HG02885 (cell line): ENCODE data around the gene VAV2.

Experiments used
- ATAC-seq: cut with Tn5 transposase; IDR thresholded peaks from one replicate; pipeline ENCODE4 v1.9.1; 2021; ENCODE audit warnings: mild to moderate bottlenecking; ENCODE audit not compliant: unreplicated experiment, poor library complexity

Gene VAV2

DNA sequence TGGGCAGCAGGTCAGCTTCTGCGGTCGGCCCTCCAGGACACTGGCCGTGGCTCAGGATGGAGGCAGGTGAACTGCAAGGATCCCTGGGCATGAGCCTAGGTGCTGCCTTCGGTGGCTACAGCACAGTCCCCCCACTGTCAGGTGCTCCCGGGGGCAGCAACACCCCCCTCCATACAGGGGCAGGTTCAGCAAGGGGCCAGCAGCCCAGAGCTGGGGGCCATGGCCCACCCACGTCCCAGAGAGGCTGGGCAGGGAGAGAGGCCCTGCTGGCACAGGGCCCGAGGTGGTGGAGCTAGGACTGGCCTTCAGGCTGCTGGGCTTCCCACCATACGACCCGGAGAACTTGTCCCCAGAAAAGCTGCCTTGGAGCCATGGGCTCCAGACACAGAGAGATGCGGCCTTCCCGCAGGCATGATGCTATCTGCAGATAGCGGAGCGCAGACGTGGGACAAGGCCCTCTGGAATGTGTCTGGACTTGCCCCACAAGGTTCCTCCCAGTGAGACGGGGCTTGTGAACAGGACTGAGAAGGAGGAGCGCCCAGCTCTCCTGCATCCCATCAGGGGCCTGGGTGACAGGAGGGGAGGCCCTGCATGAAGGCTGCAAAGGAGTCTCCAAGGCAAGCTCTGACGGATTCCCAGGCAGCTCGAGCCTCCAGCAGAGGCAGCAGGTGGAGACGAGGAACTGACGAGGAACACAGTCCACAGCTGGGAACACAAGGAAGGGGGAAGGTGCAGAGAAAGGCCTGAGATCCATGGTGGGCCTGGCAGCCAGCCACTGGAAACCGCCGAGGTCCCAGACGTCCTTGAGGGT, 111.1 kb downstream of the VAV2 start:
- no peak for ATAC-seq

DNA sequence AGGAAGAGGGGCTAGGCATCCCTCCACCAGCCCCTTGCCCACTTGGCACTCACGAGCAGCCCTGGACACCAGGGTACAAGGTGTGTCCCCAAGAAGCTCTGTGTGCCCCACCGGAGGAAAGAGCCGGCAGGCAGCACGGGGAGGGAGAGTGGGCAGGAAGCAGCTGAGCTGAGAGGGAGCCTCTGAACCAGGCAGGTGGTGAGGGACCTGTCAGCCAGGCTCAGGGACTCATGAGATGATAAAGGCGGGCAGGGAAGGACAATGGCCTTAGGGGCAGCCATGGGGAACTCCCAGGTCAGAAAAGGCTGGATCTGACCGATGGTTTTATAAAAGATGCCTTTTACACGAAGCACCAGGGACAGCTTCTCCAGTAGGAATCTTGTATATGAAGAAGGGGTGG, 112.0 kb downstream of the VAV2 start:
- ATAC-seq, result no peak

DNA sequence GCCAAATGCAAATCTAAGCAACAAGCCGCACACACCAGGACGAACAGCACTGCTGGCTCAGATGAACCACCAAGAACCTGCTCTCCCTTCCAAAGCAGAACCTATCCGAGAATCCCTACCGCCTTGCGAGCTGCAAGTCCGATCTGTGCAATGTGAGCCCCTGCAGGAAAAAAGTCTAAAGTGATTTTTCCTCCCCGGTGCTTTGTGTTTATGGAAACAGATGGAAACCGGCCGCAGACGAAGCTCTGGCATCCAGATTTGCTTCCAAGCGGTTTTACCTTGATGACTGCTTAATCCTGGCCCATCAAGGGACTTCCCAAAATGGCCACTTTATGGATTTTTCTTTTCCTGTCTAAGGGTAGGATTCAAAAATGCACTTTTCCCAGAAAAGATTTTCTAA, 112.5 kb downstream of the VAV2 start:
- ATAC-seq, result no peak

DNA sequence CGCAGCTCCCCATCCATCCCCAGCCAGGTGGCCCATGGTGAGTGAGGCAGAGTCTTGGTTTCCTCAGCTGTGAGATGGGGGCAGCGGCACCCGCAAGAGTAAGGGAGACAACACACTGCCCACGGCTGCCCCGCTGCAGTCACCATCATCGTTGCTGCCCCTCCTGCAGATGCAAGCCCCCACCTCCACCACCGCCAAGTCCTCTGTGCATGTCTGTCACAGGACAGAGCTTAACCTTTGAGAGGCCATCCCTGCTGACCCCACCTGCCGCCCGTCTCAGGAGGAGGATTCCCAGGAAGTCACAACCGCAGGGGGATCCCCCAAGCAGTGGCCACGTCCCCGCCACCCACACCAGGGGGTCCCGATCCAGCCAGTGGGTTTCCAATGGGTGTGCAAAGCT, 113.7 kb downstream of the VAV2 start:
- no peak for ATAC-seq

DNA sequence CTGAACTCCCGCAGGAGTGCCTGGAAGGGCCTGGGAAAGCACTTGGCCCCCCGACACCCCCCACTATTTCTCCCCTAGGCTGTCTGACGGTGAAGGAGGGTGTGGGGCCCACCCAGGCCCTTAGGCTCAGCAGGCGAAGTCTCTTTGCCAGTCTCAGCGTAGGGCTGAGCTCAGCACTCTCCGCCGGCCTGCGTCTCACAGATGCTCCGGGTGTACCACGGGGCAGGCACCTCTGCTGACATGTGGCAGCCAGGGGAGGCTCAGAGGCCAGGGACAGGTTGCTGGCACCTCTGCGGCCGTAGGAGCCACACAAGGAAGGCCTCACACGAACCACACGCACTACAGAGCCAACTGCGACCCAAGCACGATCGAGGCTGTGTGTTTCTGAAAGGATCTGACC, 114.2 kb downstream of the VAV2 start:
- ATAC-seq, result no peak

- ATAC-seq, result no peak
Observed at GRCh38 chr9:133877327-133877726, 114.8 kb downstream of the VAV2 start.

DNA sequence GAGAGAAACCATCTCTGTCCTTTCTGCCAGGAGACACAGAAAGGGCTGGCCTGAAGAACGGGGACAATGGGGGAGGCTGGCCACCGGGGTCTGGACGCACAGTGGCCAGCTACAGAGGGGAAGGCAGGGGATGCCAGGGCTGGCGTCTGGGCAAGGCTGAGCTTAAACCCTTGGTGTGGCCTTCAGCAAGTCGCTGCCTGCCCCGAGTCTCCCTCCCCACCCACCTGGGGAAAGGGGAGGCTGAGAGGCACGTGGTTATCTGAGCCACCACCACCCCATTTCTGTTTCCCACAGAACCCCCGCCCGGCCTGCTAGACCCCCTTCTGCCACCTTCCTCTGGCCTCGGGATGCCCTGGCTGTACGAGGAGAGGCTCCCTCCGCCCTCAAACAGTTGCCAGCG, 115.3 kb downstream of the VAV2 start:
- no peak for ATAC-seq

DNA sequence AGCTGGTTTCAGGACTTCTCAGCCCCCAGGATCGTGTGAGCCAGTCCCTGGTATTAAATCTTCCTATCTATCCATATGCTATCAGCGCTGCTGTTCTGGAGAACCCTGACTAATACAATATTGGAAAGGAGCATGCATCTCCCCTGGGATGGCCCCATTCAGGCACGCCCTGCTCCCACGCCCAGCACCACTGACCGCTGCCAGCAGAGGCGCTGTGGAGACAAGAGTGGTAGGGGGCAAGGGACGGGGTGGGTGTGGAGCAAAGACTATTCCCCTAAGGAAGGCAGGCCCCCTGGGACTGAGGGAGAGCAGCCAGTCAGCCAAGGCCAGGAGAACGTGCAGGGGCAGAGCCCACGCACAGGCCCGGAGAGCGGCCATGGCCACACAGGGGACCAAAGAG, 116.0 kb downstream of the VAV2 start:
- no peak for ATAC-seq

DNA sequence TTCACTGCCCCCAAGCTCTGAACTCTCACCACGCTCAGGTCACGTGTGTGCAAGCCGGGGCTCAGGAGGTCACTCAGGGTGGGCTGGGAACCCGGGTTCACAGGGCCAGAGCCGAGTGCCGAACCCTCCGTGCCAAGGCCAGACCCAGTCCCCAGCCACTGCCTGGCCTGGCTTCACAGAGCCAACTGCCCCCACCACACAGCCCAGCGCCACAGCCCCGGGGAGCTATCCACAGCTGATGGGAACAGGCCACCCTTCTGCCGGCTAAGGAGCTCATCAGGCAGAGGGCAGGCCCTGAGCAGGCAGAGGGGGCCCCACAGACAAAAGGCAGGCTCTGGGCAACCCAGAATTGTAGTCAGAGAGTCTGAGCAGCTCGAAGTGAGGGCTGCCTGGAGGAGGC, 117.0 kb downstream of the VAV2 start:
- ATAC-seq, result no peak

DNA sequence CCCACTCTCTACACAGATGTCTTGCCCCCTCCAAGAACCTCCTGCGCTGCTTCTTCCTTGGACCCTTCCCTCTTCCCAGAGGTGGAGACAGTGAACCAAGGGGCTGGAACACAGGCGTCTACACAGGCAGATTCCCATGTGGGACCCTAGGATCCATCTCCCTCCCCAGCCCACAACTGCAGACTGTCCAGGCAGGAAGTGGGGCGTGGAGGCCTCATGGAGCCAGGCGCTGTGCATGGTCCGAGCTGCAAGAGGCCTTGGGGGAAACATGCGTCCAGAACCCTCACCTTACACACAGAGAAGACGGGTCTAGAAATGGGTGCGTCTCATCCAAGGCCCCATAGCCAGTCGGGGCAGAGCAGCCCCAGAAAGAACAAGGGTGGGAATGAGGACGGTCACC, 117.5 kb downstream of the VAV2 start:
- no peak for ATAC-seq

GRCh38 chr9:133874060-133874657, 118.0 kb downstream of the VAV2 start:
- no peak for ATAC-seq

DNA sequence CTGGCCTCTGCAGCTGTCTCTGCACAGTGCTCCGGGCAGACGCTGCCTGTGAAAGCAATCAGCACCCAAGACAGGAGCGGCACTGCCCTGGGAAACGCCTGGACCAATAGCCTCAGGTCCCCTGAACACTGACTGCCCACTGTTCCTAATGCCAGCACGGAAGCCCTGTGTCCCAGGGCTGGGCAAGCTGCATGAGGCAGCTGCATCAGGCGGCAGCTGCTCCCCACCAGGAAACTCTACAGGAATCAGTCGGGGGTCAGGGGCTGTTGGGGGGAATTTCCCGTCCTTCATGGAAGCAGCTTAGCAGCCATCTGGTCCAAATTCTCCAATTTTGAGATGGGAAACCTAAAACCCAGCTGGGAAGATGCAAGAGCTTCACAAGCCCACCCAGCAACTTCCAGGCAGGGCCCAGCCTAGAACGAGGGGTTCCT, 118.6 kb downstream of the VAV2 start:
- no peak for ATAC-seq

GRCh38 chr9:133873009-133873408, 119.1 kb downstream of the VAV2 start:
- ATAC-seq, result no peak

DNA sequence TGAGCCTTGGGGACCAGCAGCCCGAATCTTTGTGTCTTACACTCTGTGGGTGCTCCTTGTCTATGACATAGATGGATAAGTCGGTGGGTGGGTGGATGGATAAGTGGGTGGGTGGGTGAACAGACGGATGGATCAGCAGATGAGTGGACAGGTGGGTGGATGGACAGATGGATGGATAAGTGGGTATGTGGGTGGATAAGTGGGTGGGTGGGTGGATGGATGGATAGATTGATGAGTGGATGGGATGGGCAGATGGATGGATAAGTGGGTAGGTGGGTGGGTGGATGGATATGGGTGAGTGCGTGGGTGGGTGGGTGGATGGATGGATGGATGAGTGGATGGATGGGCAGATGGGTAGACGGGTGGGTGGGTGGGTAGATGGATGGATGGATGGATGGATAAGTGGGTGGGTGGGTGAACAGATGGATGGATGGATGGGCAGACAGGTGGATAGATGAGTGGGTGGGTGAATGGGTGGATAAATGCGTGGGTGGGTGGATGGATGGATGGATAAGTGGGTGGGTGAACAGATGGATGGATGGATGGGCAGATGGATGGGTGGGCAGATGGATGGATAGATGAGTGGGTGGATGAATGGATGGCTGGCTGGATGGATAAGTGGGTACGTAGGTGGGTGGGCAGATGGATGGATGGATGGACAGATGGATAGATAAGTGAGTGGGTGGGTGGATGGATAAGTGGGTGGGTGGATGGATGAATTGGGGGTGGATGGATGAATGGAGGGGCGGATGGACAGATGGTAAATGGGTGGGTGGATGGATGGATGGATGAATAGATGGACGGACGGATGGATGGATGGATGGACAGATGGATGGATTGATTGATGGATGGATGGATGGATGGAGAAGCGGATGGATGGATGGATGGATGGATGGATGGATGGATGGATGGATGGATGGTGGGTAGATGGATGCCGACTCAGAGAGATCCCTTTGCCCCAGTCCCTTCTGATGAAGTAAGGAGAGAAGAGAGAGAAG, 121.2 kb downstream of the VAV2 start:
- ATAC-seq, result no peak

DNA sequence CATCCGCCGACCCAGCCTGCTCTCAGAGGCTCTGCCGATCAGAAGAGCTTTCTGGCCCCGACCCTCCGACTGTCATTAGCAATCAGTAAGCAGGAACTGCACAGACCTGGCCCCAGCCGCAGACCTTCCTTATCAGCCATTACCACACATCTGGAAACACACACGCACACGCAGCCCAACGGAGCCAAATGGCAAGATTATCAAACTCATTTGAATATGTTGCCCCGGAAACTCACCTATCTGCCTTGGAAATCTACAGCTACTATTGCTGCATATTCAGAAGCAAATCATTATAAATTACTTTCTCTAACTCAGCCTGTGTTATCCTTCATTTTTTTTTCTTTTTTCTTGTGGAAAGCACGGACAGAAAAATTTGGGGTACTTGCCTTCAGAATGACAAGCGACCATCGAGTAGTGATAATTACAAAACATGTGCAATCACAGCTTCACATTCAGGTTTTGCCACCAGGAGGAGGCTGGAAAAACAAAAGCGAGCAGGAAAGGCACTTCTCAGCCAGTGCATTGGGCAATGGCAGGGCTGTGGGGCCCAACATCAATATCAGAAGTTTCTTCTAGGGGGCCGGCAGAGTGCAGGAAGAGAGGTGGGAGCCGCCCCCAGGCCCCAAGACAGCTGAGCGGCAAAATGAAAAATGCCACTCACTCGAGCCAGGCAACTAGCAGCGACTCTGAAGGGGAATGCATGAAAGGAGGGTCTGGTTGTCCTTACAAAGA, 122.3 kb downstream of the VAV2 start:
- ATAC-seq, result no peak

- ATAC-seq, result no peak
Observed at GRCh38 chr9:133868203-133868602, 123.9 kb downstream of the VAV2 start.

GRCh38 chr9:133866946-133867345, 125.2 kb downstream of the VAV2 start:
- ATAC-seq, result no peak

DNA sequence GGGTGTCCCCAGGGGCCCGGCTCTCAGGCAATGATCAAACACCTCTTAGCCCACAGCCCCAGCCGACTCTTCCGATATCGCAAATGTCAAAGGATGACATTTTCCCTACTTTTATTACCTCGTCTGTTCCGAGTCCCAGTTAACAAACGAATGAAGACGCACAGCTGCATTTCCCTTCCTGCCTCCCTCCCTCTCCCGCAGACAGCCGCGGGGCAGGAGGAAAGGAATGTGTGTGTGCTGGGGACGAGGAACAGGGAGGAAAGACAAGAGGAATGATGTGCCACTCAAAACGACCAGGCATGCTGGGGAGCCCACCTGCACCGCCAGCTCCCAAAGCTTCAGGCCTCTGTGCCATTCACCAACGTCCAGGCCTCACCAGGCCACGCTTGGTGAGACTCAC, 128.1 kb downstream of the VAV2 start:
- no peak for ATAC-seq

DNA sequence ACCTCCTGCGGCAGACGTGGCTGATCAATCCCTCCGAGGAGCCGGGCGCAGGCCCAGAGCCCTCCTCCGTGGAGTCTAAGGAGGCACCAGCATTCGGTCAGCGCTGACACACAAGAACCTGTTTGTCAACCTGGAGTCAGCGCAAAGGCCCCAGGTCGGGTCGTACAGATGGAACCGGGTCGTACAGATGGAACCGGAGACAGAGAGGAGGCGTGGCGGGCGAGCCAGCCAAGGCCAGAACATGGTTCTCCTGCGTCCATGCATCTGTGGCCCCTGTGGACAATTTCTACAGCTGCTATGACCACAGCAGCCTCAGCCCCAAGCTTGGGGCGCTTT, 128.9 kb downstream of the VAV2 start:
- no peak for ATAC-seq

DNA sequence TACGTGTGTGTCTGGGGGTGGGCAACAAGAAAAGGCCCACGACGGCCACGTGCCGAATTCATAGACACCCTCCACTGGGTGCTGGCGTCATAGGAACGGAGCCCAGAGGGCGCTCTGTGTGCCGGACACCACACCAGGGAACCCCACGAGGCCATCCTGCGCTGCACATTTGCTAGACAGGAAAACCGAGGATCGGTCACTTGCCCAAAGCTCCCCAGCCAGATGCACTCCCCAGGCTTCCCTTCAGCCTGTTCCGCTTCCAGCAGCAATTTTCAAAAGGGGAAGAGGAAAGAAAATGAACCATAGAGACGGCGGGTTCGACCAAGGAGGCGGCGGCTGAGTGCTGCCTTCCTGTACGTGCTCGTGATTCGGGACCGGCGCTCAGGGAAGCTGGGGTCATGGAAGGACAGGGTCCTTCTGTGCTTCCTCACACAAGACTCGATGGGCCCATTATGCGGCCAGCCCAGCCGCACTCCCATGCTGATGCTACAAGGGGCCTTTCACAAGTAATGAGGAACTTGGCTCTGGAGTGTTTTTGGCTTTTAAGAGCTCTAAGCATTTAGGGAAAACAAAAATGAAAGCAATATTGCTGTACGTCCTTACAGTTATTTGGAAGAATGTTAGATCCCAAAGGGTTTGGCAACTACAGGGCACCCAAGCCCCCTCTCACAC, 129.4 kb downstream of the VAV2 start:
- ATAC-seq, result no peak
